GM23338 (cell line): Measurements from ENCODE around the gene GGNBP2. TPM values are rescaled to one million over a fixed set of nuclear protein-coding genes. Genes with fewer than 3 reads are reported as not detected.

ENCODE experiments used
- ATAC-seq: fragments of 200-7000 bp; cut with Tn5 transposase; 3 replicates; pipeline ENCODE4 v1.9.1; 2020
- DNase-seq: peaks from one replicate; pipeline ENCODE4 v3.0.0-alpha.2; 2015; ENCODE audit warnings: low spot score
- H2AFZ ChIP-seq: fragments of 200-600 bp; sonication (generic); 2 replicates; pipeline ENCODE4 v1.8.0; 2016; ENCODE audit warnings: antibody characterized with exemption, mild to moderate bottlenecking, moderate library complexity
- H3F3A ChIP-seq: fragments of 200-600 bp; sonication (generic); replicated peaks from 2 replicates; pipeline ENCODE4 v1.8.0; 2017; ENCODE audit warnings: antibody characterized with exemption, mixed run types, low read depth
- H3K27ac ChIP-seq: fragments of 200-600 bp; sonication (generic); 2 replicates; pipeline ENCODE4 v1.6.1; 2016; ENCODE audit warnings: low read depth
- H3K27me3 ChIP-seq: fragments of 200-600 bp; sonication (generic); 2 replicates; pipeline ENCODE4 v1.8.0; 2016; ENCODE audit warnings: mild to moderate bottlenecking, mixed run types, moderate library complexity; ENCODE audit not compliant: insufficient read depth
- H3K36me3 ChIP-seq: fragments of 200-600 bp; sonication (generic); 2 replicates; pipeline ENCODE4 v1.8.0; 2016; ENCODE audit warnings: mild to moderate bottlenecking; ENCODE audit not compliant: insufficient read depth
- H3K4me1 ChIP-seq: fragments of 200-600 bp; sonication (generic); 2 replicates; pipeline ENCODE4 v1.8.0; 2016; ENCODE audit warnings: mild to moderate bottlenecking, moderate library complexity; ENCODE audit not compliant: insufficient read depth
- H3K4me2 ChIP-seq: fragments of 200-600 bp; sonication (generic); 2 replicates; pipeline ENCODE4 v1.7.1; 2017; ENCODE audit warnings: mixed run types
- H3K4me3 ChIP-seq: fragments of 200-600 bp; sonication (generic); 2 replicates; pipeline ENCODE4 v1.6.1; 2016; ENCODE audit warnings: mixed run types
- H3K79me2 ChIP-seq: fragments of 200-600 bp; sonication (generic); replicated peaks from 2 replicates; pipeline ENCODE4 v1.8.0; 2017; ENCODE audit warnings: mild to moderate bottlenecking; ENCODE audit not compliant: insufficient read depth
- H3K9me2 ChIP-seq: fragments of 200-600 bp; sonication (generic); 2 replicates; pipeline ENCODE4 v1.8.0; 2017; ENCODE audit not compliant: insufficient read depth
- H4K20me1 ChIP-seq: fragments of 200-600 bp; sonication (generic); replicated peaks from 2 replicates; pipeline ENCODE4 v1.8.0; 2017; ENCODE audit warnings: mild to moderate bottlenecking; ENCODE audit not compliant: insufficient read depth
- H3K27ac Mint-ChIP-seq: 2 replicates; pipeline ENCODE4 v1.8.0; 2020; ENCODE audit warnings: inconsistent platforms, mild to moderate bottlenecking, moderate library complexity, mixed read lengths
- H3K27me3 Mint-ChIP-seq: 3 replicates; pipeline ENCODE4 v1.8.0; 2022; ENCODE audit warnings: low read depth, mild to moderate bottlenecking, moderate library complexity, mixed read lengths, inconsistent platforms; ENCODE audit not compliant: insufficient read depth, poor library complexity
- H3K36me3 Mint-ChIP-seq: 3 replicates; pipeline ENCODE4 v1.8.0; 2021; ENCODE audit warnings: low read depth, mild to moderate bottlenecking, inconsistent platforms, moderate library complexity, mixed read lengths
- H3K4me1 Mint-ChIP-seq: 3 replicates; pipeline ENCODE4 v1.8.0; 2020; ENCODE audit warnings: mild to moderate bottlenecking, inconsistent platforms, mixed read lengths
- H3K4me3 Mint-ChIP-seq: 3 replicates; pipeline ENCODE4 v1.8.0; 2021; ENCODE audit warnings: moderate library complexity, mild to moderate bottlenecking, inconsistent platforms, mixed read lengths
- H3K9me3 Mint-ChIP-seq: 3 replicates; pipeline ENCODE4 v1.8.0; 2020; ENCODE audit warnings: moderate library complexity, mild to moderate bottlenecking, inconsistent platforms, mixed read lengths
- JUNB ChIP-seq: IDR thresholded peaks from one replicate; pipeline ENCODE4 v1.6.1; 2016; ENCODE audit warnings: antibody characterized with exemption; ENCODE audit not compliant: unreplicated experiment
- NANOG ChIP-seq: IDR thresholded peaks from 2 replicates; pipeline ENCODE4 v1.6.1; 2016; ENCODE audit warnings: antibody characterized with exemption, borderline replicate concordance
- POLR2AphosphoS5 ChIP-seq: IDR thresholded peaks from 2 replicates; pipeline ENCODE4 v1.6.1; 2016; ENCODE audit warnings: antibody characterized with exemption, low read depth
- STAT1 ChIP-seq: IDR thresholded peaks from one replicate; pipeline ENCODE4 v1.6.1; 2016; ENCODE audit warnings: antibody characterized with exemption; ENCODE audit not compliant: unreplicated experiment
- ZNF114 ChIP-seq: fragments of 250-450 bp; sonication (Bioruptor Pico); IDR thresholded peaks from 2 replicates; pipeline ENCODE4 v1.5.0; 2020; ENCODE audit warnings: mild to moderate bottlenecking, moderate library complexity
- ZNF331 ChIP-seq: fragments of 250-450 bp; sonication (Bioruptor Pico); IDR thresholded peaks from 2 replicates; pipeline ENCODE4 v1.5.0; 2020; ENCODE audit warnings: low read depth, mild to moderate bottlenecking, moderate library complexity
- polyA plus RNA-seq: library from polyadenylated mRNA; unstranded; fragments of >200 nt; fragmentation: Nextera tagmentation; extraction: Ambion mirVana; gene quantifications from 2 replicates; pipeline ENCODE4 v1.2.1, GENCODE V29; 2016
- total RNA-seq: library from RNA; depleted of rRNA; stranded (reverse); fragments of >200 nt; shearing (Covaris generic); gene quantifications from 2 replicates; pipeline ENCODE4 v1.2.3, GENCODE V29; 2014
- TF ChIP-seq, protein P1 (sequence below), 2 experiments: fragments of 200-600 bp in 1 of 2; sonication (generic) in 1 of 2; conservative IDR thresholded peaks; 2 replicates each; pipeline versions ENCODE4 v1.5.1 to v1.6.1; 2016 to 2017; ENCODE audit warnings: antibody characterized with exemption in 2 of 2, low read depth in 2 of 2, mild to moderate bottlenecking in 2 of 2, moderate library complexity in 1 of 2
- TF ChIP-seq, protein P2 (sequence below): fragments of 250-450 bp; sonication (Bioruptor Pico); IDR thresholded peaks from 2 replicates; pipeline ENCODE4 v1.5.0; 2020; ENCODE audit warnings: mild to moderate bottlenecking, moderate library complexity
- TF ChIP-seq, protein P3 (sequence below): IDR thresholded peaks from one replicate; pipeline ENCODE4 v1.6.1; 2018; ENCODE audit warnings: antibody characterized with exemption; ENCODE audit not compliant: unreplicated experiment
- TF ChIP-seq, protein P4 (sequence below): IDR thresholded peaks from 2 replicates; pipeline ENCODE4 v1.6.1; 2016; ENCODE audit warnings: antibody characterized with exemption

GGNBP2 gene
- total and polyA plus RNA-seq, 2 experiments from 2014 or later, result 40.7 to 41.2 TPM

DNA sequence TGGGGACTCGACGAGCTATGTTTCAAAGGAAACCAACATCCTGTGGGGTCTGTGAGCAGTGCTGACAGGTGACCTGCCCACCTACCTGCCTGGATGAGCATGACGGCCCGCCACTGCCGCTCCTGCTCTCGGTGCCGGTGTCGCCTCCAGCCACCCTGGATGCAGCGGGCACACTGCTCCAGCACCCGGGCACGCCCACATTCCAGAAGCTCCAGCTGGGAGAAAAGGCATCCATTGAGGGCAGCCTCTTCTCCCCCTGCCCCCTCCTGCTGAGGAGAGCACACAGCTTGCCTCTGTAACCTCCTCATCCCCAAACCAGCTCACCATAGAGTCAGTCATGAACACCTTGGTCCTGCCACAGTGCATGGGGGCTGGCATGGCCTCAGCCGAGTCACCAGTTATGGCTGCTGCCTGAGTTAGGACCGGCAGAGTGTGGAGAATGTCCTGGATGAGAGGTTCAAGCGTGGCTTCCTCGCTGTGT is 43.9 kb upstream of the GGNBP2 start (continued):
- TF ChIP-seq, protein P1, sequence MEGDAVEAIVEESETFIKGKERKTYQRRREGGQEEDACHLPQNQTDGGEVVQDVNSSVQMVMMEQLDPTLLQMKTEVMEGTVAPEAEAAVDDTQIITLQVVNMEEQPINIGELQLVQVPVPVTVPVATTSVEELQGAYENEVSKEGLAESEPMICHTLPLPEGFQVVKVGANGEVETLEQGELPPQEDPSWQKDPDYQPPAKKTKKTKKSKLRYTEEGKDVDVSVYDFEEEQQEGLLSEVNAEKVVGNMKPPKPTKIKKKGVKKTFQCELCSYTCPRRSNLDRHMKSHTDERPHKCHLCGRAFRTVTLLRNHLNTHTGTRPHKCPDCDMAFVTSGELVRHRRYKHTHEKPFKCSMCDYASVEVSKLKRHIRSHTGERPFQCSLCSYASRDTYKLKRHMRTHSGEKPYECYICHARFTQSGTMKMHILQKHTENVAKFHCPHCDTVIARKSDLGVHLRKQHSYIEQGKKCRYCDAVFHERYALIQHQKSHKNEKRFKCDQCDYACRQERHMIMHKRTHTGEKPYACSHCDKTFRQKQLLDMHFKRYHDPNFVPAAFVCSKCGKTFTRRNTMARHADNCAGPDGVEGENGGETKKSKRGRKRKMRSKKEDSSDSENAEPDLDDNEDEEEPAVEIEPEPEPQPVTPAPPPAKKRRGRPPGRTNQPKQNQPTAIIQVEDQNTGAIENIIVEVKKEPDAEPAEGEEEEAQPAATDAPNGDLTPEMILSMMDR (conservative IDR thresholded peaks at IDR 0.05; ENCODE audit: low read depth in 2 of 2), result no peak

DNA sequence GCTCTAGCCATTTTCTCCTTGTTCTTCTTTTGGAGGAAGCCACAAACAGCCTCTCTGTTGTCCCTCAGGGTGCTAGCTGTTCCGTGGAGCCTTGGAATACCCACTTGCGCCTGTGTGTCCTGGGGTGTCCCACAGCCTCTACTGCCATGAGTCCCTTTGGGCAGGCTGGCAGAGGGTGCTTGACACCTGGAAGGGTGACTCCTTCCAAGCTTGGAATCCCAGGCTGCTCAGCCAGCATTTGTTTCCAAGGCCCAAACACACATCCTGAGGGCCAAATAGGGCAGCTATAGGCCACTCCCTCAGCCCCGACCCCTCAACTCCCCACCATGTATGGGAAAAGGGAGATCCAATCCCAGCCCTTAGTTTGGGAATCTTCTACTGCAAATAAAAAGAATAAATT is 43.4 kb upstream of the GGNBP2 start:
- no peaks in the 10 kb centered on the region for H3K4me1 Mint-ChIP-seq
- H3K4me2 ChIP-seq, result no peak overlapping the region
- H2AFZ ChIP-seq, result no peak overlapping the region
- no peaks in the 10 kb centered on the region for H3K9me3 Mint-ChIP-seq
- H3K27ac Mint-ChIP-seq, result no peak overlapping the region
- no peak for ATAC-seq
- peaks cover 4% of the 10 kb centered on the region; the same call in 1 of the 2 replicates for H3F3A ChIP-seq
- H3K36me3 Mint-ChIP-seq, result peaks cover 87% of the 10 kb centered on the region
- H4K20me1 ChIP-seq, result peaks cover 5% of the 10 kb centered on the region; the same call in 1 of the 2 replicates
- peaks cover 24% of the 10 kb centered on the region for H3K36me3 ChIP-seq
- H3K9me2 ChIP-seq, result no peaks in the 10 kb centered on the region
- no peak overlapping the region for H3K4me3 ChIP-seq
- no peaks in the 10 kb centered on the region for H3K4me1 ChIP-seq
- H3K27me3 Mint-ChIP-seq, result peaks cover 7% of the 10 kb centered on the region
- no peak overlapping the region for H3K27ac ChIP-seq
- H3K27me3 ChIP-seq, result no peaks in the 10 kb centered on the region
- H3K4me3 Mint-ChIP-seq, result no peak overlapping the region
- DNase-seq, result no peak
- no peaks in the 10 kb centered on the region for H3K79me2 ChIP-seq
- no peak for TF ChIP-seq NANOG
- TF ChIP-seq, protein P1 (conservative IDR thresholded peaks at IDR 0.05; ENCODE audit: low read depth in 2 of 2), result no peak
- no peak for TF ChIP-seq ZNF114 (CRISPR knock-in tag)
- TF ChIP-seq POLR2AphosphoS5, result no peak
- no peak for TF ChIP-seq STAT1
- no peak for TF ChIP-seq ZNF331
- TF ChIP-seq, protein P2, sequence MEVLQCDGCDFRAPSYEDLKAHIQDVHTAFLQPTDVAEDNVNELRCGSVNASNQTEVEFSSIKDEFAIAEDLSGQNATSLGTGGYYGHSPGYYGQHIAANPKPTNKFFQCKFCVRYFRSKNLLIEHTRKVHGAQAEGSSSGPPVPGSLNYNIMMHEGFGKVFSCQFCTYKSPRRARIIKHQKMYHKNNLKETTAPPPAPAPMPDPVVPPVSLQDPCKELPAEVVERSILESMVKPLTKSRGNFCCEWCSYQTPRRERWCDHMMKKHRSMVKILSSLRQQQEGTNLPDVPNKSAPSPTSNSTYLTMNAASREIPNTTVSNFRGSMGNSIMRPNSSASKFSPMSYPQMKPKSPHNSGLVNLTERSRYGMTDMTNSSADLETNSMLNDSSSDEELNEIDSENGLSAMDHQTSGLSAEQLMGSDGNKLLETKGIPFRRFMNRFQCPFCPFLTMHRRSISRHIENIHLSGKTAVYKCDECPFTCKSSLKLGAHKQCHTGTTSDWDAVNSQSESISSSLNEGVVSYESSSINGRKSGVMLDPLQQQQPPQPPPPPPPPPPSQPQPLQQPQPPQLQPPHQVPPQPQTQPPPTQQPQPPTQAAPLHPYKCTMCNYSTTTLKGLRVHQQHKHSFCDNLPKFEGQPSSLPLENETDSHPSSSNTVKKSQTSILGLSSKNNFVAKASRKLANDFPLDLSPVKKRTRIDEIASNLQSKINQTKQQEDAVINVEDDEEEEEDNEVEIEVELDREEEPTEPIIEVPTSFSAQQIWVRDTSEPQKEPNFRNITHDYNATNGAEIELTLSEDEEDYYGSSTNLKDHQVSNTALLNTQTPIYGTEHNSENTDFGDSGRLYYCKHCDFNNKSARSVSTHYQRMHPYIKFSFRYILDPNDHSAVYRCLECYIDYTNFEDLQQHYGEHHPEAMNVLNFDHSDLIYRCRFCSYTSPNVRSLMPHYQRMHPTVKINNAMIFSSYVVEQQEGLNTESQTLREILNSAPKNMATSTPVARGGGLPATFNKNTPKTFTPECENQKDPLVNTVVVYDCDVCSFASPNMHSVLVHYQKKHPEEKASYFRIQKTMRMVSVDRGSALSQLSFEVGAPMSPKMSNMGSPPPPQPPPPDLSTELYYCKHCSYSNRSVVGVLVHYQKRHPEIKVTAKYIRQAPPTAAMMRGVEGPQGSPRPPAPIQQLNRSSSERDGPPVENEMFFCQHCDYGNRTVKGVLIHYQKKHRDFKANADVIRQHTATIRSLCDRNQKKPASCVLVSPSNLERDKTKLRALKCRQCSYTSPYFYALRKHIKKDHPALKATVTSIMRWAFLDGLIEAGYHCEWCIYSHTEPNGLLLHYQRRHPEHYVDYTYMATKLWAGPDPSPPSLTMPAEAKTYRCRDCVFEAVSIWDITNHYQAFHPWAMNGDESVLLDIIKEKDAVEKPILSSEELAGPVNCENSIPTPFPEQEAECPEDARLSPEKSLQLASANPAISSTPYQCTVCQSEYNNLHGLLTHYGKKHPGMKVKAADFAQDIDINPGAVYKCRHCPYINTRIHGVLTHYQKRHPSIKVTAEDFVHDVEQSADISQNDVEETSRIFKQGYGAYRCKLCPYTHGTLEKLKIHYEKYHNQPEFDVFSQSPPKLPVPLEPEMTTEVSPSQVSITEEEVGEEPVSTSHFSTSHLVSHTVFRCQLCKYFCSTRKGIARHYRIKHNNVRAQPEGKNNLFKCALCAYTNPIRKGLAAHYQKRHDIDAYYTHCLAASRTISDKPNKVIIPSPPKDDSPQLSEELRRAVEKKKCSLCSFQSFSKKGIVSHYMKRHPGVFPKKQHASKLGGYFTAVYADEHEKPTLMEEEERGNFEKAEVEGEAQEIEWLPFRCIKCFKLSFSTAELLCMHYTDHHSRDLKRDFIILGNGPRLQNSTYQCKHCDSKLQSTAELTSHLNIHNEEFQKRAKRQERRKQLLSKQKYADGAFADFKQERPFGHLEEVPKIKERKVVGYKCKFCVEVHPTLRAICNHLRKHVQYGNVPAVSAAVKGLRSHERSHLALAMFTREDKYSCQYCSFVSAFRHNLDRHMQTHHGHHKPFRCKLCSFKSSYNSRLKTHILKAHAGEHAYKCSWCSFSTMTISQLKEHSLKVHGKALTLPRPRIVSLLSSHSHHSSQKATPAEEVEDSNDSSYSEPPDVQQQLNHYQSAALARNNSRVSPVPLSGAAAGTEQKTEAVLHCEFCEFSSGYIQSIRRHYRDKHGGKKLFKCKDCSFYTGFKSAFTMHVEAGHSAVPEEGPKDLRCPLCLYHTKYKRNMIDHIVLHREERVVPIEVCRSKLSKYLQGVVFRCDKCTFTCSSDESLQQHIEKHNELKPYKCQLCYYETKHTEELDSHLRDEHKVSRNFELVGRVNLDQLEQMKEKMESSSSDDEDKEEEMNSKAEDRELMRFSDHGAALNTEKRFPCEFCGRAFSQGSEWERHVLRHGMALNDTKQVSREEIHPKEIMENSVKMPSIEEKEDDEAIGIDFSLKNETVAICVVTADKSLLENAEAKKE (CRISPR knock-in tag), result no peak
- no peak for TF ChIP-seq JUNB
- TF ChIP-seq, protein P3, sequence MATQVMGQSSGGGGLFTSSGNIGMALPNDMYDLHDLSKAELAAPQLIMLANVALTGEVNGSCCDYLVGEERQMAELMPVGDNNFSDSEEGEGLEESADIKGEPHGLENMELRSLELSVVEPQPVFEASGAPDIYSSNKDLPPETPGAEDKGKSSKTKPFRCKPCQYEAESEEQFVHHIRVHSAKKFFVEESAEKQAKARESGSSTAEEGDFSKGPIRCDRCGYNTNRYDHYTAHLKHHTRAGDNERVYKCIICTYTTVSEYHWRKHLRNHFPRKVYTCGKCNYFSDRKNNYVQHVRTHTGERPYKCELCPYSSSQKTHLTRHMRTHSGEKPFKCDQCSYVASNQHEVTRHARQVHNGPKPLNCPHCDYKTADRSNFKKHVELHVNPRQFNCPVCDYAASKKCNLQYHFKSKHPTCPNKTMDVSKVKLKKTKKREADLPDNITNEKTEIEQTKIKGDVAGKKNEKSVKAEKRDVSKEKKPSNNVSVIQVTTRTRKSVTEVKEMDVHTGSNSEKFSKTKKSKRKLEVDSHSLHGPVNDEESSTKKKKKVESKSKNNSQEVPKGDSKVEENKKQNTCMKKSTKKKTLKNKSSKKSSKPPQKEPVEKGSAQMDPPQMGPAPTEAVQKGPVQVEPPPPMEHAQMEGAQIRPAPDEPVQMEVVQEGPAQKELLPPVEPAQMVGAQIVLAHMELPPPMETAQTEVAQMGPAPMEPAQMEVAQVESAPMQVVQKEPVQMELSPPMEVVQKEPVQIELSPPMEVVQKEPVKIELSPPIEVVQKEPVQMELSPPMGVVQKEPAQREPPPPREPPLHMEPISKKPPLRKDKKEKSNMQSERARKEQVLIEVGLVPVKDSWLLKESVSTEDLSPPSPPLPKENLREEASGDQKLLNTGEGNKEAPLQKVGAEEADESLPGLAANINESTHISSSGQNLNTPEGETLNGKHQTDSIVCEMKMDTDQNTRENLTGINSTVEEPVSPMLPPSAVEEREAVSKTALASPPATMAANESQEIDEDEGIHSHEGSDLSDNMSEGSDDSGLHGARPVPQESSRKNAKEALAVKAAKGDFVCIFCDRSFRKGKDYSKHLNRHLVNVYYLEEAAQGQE, result no peak
- TF ChIP-seq, protein P4, sequence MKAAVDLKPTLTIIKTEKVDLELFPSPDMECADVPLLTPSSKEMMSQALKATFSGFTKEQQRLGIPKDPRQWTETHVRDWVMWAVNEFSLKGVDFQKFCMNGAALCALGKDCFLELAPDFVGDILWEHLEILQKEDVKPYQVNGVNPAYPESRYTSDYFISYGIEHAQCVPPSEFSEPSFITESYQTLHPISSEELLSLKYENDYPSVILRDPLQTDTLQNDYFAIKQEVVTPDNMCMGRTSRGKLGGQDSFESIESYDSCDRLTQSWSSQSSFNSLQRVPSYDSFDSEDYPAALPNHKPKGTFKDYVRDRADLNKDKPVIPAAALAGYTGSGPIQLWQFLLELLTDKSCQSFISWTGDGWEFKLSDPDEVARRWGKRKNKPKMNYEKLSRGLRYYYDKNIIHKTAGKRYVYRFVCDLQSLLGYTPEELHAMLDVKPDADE, result no peak
